ENCODE measurements around the gene PPP1R37.

The PPP1R37 gene

DNA sequence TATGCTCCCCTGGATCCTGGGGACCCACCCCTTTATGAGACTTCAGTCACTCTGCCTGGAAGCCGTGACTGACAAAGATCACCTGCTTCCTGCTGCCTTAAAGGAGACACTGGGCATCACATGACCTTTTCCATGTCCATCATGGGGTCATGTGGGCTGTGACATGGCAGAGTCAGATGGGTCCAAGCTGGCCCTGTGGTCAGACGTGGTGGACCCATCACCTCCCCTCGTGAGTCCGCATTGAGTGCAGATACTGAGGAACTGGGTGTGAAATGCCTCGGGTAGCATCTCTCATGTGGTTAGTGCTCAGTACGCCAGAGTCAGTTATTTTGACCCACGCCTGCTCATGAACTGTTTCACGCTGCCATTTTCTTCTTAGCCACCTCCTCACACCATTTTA is 40.7 kb downstream of the PPP1R37 start:
- Mint-ChIP-seq H3K27me3 (ENCODE audit: low read depth) (no peaks in the 10 kb centered on the region), H3K36me3 (ENCODE audit: low read depth) (no peaks in the 10 kb centered on the region), H3K4me3 (no peak overlapping the region), H3K27ac (no peak overlapping the region), H3K4me1 (peaks cover 22% of the 10 kb centered on the region), H3K9me3 (no peaks in the 10 kb centered on the region)
- TF ChIP-seq, protein P1, sequence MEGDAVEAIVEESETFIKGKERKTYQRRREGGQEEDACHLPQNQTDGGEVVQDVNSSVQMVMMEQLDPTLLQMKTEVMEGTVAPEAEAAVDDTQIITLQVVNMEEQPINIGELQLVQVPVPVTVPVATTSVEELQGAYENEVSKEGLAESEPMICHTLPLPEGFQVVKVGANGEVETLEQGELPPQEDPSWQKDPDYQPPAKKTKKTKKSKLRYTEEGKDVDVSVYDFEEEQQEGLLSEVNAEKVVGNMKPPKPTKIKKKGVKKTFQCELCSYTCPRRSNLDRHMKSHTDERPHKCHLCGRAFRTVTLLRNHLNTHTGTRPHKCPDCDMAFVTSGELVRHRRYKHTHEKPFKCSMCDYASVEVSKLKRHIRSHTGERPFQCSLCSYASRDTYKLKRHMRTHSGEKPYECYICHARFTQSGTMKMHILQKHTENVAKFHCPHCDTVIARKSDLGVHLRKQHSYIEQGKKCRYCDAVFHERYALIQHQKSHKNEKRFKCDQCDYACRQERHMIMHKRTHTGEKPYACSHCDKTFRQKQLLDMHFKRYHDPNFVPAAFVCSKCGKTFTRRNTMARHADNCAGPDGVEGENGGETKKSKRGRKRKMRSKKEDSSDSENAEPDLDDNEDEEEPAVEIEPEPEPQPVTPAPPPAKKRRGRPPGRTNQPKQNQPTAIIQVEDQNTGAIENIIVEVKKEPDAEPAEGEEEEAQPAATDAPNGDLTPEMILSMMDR (IDR thresholded peaks at IDR 0.05; ENCODE audit: unreplicated experiment in 3 of 3): no peak

GRCh38 chr19:45135176-45135885 is 42.4 kb downstream of the PPP1R37 start:
- no peak overlapping the region for H3K4me3 Mint-ChIP-seq
- H3K9me3 Mint-ChIP-seq: no peaks in the 10 kb centered on the region
- H3K36me3 Mint-ChIP-seq (ENCODE audit: low read depth): no peaks in the 10 kb centered on the region
- H3K4me1 Mint-ChIP-seq: peaks cover 22% of the 10 kb centered on the region
- TF ChIP-seq, protein P1 (IDR thresholded peaks at IDR 0.05; ENCODE audit: unreplicated experiment in 3 of 3): no peak
- H3K27ac Mint-ChIP-seq: no peak overlapping the region
- no peaks in the 10 kb centered on the region for H3K27me3 Mint-ChIP-seq (ENCODE audit: low read depth)

GRCh38 chr19:45136507-45137178 is 43.7 kb downstream of the PPP1R37 start:
- TF ChIP-seq, protein P1 (IDR thresholded peaks at IDR 0.05; ENCODE audit: unreplicated experiment in 3 of 3): no peak
- Mint-ChIP-seq H3K27ac (peak overlapping the region; percentile 2 to 22 (median 3)), H3K4me1 (peaks cover 22% of the 10 kb centered on the region), H3K4me3 (no peak overlapping the region), H3K9me3 (no peaks in the 10 kb centered on the region), H3K27me3 (ENCODE audit: low read depth) (no peaks in the 10 kb centered on the region), H3K36me3 (ENCODE audit: low read depth) (no peaks in the 10 kb centered on the region)

DNA sequence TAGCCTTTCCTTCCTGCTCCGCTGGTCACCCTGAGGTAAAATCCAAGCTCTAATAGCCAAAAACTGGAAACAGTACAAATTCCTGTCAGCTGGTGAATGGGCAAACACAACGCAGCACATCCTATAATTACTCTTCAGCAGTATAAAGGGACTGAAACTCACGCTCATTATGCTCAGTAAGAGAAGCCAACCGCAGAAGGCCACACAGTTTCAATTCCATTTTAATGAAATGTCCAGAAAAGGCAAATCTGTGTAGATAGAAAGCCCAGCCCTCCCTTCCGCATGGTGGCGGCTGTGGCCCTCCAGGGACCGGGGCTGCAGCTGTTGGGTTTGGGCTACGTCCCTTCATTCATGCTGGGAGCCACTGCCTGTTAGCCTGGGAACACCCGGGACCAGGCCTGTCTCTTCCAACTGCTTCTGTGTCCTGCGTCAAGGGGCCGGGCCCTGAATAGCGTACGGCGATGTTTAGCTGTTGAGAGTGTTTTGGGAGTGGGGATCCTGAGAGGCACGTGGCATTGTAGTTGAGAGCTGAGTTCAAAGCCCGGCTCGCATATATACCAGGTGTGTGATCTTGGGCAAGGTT is 44.3 kb downstream of the PPP1R37 start:
- Mint-ChIP-seq H3K36me3 (ENCODE audit: low read depth) (no peaks in the 10 kb centered on the region), H3K27ac (peak overlapping the region; percentile 2 to 22 (median 3)), H3K27me3 (ENCODE audit: low read depth) (no peaks in the 10 kb centered on the region), H3K9me3 (no peaks in the 10 kb centered on the region), H3K4me1 (peaks cover 22% of the 10 kb centered on the region), H3K4me3 (no peak overlapping the region)
- TF ChIP-seq, protein P1 (IDR thresholded peaks at IDR 0.05; ENCODE audit: unreplicated experiment in 3 of 3): no peak

DNA sequence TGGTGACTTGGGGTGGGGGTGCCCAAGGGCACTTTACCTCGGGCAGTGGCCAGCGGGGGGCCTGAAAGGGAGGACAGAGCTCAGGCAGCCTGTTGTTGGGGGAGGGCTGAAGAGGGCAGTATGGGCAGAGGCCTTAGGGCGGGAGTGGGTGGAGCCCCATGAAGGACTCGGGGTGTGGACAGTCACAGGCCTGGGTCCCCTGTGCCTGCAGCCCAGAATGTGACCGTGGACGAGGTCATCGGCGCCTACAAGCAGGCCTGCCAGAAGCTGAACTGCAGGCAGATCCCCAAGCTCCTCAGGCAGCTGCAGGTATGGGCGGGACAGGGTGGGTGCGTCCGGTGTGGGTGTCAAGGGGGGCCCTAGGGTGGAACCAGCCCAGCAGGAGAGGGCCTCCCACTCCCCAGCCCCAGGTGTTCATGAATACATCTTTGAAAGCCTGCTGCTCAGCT is 45.3 kb downstream of the PPP1R37 start:
- H3K4me3 Mint-ChIP-seq: no peak overlapping the region
- peak overlapping the region in 1 of 3 experiments; percentile 1 for H3K27ac Mint-ChIP-seq
- peaks cover 28% of the 10 kb centered on the region for H3K4me1 Mint-ChIP-seq
- peaks cover 9% of the 10 kb centered on the region for H3K36me3 Mint-ChIP-seq (ENCODE audit: low read depth)
- TF ChIP-seq, protein P1 (IDR thresholded peaks at IDR 0.05; ENCODE audit: unreplicated experiment in 3 of 3): no peak
- no peaks in the 10 kb centered on the region for H3K9me3 Mint-ChIP-seq
- no peaks in the 10 kb centered on the region for H3K27me3 Mint-ChIP-seq (ENCODE audit: low read depth)
